Measurements from ENCODE around the gene BANK1.

GRCh38 chr4:101973361-101973760 lies 182.8 kb downstream of the BANK1 start:
- TF ChIP-seq EZH2 (IDR thresholded peaks at IDR 0.05) (no peak), POLR2AphosphoS5 (IDR thresholded peaks at IDR 0.05; ENCODE audit: borderline replicate concordance, low read depth, low read length) (no peak), FOXP2 (optimal IDR thresholded peaks at IDR 0.05; ENCODE audit: control extremely low read depth, extremely low read length, insufficient read depth) (no peak)

Measured in SK-N-MC (cell line).